ENCODE data around the gene PTPRC. TPM values are rescaled to one million over a fixed set of nuclear protein-coding genes. Genes with fewer than 3 reads are reported as not detected.
"Not testable (repeated sequence)": the region's sequence is repeated elsewhere in the genome, so short reads cannot be mapped to it uniquely, and the experiment has no call there.

Gene PTPRC
- 100 to 1,000 TPM; 458 to 564 TPM for total RNA-seq

- CTCF ChIA-PET, result interaction anchor here (0.7 to 8.7 kb wide), 7 partner anchors 8 to 120 kb away, joined by 3 to 110 read pairs (median 4); no protein-coding TSS in a partner anchor
- Mint-ChIP-seq H3K27ac (peak within 1 kb of the TSS; percentile 99), H3K36me3 (ENCODE audit: low read depth) (peaks cover 62% of the 10 kb centered on the region), H3K4me3 (peak within 1 kb of the TSS; percentile 87), H3K9me3 (ENCODE audit: low read depth) (peaks cover 3% of the 10 kb centered on the region), H3K4me1 (peaks cover 52% of the 10 kb centered on the region), H3K27me3 (no peaks in the 10 kb centered on the region)
- POLR2A ChIA-PET, result interaction anchor here (0.6 to 4.2 kb wide), 13 partner anchors 12 to 466 kb away, joined by 3 to 16 read pairs (median 3); no protein-coding TSS in a partner anchor
- intact Hi-C loops (cut with DNase I, micrococcal nuclease), result loop anchor here (1.0 to 5.0 kb wide), 6 partner anchors 12 to 116 kb away; no protein-coding TSS in a partner anchor
- DNase-seq (no peak), ATAC-seq (peak; percentile 62)
Observed at GRCh38 chr1:198638894-198639635, at the start of gene PTPRC. PTPRC (plus strand) TSS chr1:198639040; CDS start chr1:198639269, 229 bp downstream.

GRCh38 chr1:198590454-198590853 is 48.4 kb upstream of the PTPRC start:
- Mint-ChIP-seq H3K27me3 (no peaks in the 10 kb centered on the region), H3K4me3 (no peak overlapping the region), H3K9me3 (ENCODE audit: low read depth) (peaks cover 21% of the 10 kb centered on the region), H3K27ac (no peak overlapping the region), H3K36me3 (ENCODE audit: low read depth) (peaks cover 17% of the 10 kb centered on the region), H3K4me1 (peaks cover 17% of the 10 kb centered on the region)
- CTCF ChIA-PET, result interaction anchor here (0.9 to 1.7 kb wide), 3 partner anchors 9 to 36 kb away, joined by 3 to 6 read pairs (median 5); no protein-coding TSS in a partner anchor
- POLR2A ChIA-PET, result no interaction called here
- intact Hi-C loops (cut with DNase I, micrococcal nuclease), result no loop called here
- DNase-seq (no peak), ATAC-seq (no peak)

- no peaks in the 10 kb centered on the region for H3K27me3 Mint-ChIP-seq
- ATAC-seq (no peak), DNase-seq (no peak)
- peaks cover 37% of the 10 kb centered on the region for H3K36me3 Mint-ChIP-seq (ENCODE audit: low read depth)
- POLR2A ChIA-PET, result no interaction called here
- no peak overlapping the region for H3K4me3 Mint-ChIP-seq
- H3K4me1 Mint-ChIP-seq, result peaks cover 59% of the 10 kb centered on the region
- CTCF ChIA-PET, result interaction anchor here (0.9 to 1.6 kb wide), 5 partner anchors 14 to 105 kb away, joined by 3 to 5 read pairs (median 3); no protein-coding TSS in a partner anchor
- no peak overlapping the region for H3K27ac Mint-ChIP-seq
- peaks cover 15% of the 10 kb centered on the region for H3K9me3 Mint-ChIP-seq (ENCODE audit: low read depth)
- intact Hi-C loops (cut with DNase I, micrococcal nuclease), result loop anchor here in 1 of 2 experiments (2.0 kb wide), 2 partner anchors 19 to 31 kb away; no protein-coding TSS in a partner anchor
Observed at GRCh38 chr1:198595765-198596164, 43.1 kb upstream of the PTPRC start.

GRCh38 chr1:198597690-198598430 is 41.0 kb upstream of the PTPRC start:
- DNase-seq (no peak), ATAC-seq (no peak)
- peak overlapping the region; percentile 87 for H3K27ac Mint-ChIP-seq
- ChIA-PET POLR2A (interaction anchor here (1.0 kb wide), 1 partner anchor 41 kb away, joined by 3 read pairs; the partner anchor contains the start of gene PTPRC), CTCF (interaction anchor here (1.0 to 1.4 kb wide), 3 partner anchors 10 to 60 kb away, joined by 3 to 4 read pairs (median 3); no protein-coding TSS in a partner anchor)
- peaks cover 80% of the 10 kb centered on the region for H3K4me1 Mint-ChIP-seq
- H3K36me3 Mint-ChIP-seq (ENCODE audit: low read depth), result peaks cover 42% of the 10 kb centered on the region
- no peaks in the 10 kb centered on the region for H3K27me3 Mint-ChIP-seq
- H3K9me3 Mint-ChIP-seq (ENCODE audit: low read depth), result peaks cover 19% of the 10 kb centered on the region
- H3K4me3 Mint-ChIP-seq, result peak overlapping the region; percentile 52
- intact Hi-C loops (cut with DNase I, micrococcal nuclease), result loop anchor here in 1 of 2 experiments (2.0 kb wide), 2 partner anchors 21 to 33 kb away; no protein-coding TSS in a partner anchor

- Mint-ChIP-seq H3K36me3 (ENCODE audit: low read depth) (peaks cover 42% of the 10 kb centered on the region), H3K27me3 (no peaks in the 10 kb centered on the region), H3K4me1 (peaks cover 84% of the 10 kb centered on the region), H3K27ac (peak overlapping the region; percentile 85), H3K9me3 (ENCODE audit: low read depth) (peaks cover 19% of the 10 kb centered on the region), H3K4me3 (peak overlapping the region; percentile 52)
- ChIA-PET POLR2A (interaction anchor here (1.0 kb wide), 1 partner anchor 40 kb away, joined by 3 read pairs; the partner anchor contains the start of gene PTPRC), CTCF (interaction anchor here (0.9 to 1.4 kb wide), 4 partner anchors 9 to 45 kb away, joined by 3 to 4 read pairs (median 4); no protein-coding TSS in a partner anchor)
- DNase-seq (peak; percentile 38), ATAC-seq (peak; percentile 23)
- intact Hi-C loops (cut with DNase I, micrococcal nuclease), result no loop called here
Observed at GRCh38 chr1:198598796-198599321, 40.0 kb upstream of the PTPRC start.

GRCh38 chr1:198599749-198600148 is 39.1 kb upstream of the PTPRC start:
- Mint-ChIP-seq H3K36me3 (ENCODE audit: low read depth) (peaks cover 38% of the 10 kb centered on the region), H3K4me1 (peaks cover 89% of the 10 kb centered on the region), H3K27ac (peak overlapping the region; percentile 17), H3K4me3 (no peak overlapping the region), H3K27me3 (no peaks in the 10 kb centered on the region), H3K9me3 (ENCODE audit: low read depth) (peaks cover 17% of the 10 kb centered on the region)
- intact Hi-C loops (cut with DNase I, micrococcal nuclease), result loop anchor here (5.0 kb wide), 3 partner anchors 38 to 83 kb away; partner anchors contain the start of gene PTPRC (in 1 of the 2)
- ATAC-seq, result no peak
- ChIA-PET POLR2A (no interaction called here), CTCF (interaction anchor here (0.6 to 1.3 kb wide), 2 partner anchors 10 to 20 kb away, joined by 3 to 4 read pairs; no protein-coding TSS in a partner anchor)
- no peak for DNase-seq

GRCh38 chr1:198600906-198601305 is 37.9 kb upstream of the PTPRC start:
- ChIA-PET POLR2A (no interaction called here), CTCF (interaction anchor here (0.6 kb wide), 1 partner anchor 21 kb away, joined by 3 read pairs; no protein-coding TSS in a partner anchor)
- peaks cover 17% of the 10 kb centered on the region for H3K9me3 Mint-ChIP-seq (ENCODE audit: low read depth)
- intact Hi-C loops (cut with DNase I, micrococcal nuclease), result loop anchor here (5.0 kb wide), 3 partner anchors 36 to 81 kb away; partner anchors contain the start of gene PTPRC (in 1 of the 2)
- DNase-seq (no peak), ATAC-seq (no peak)
- H3K36me3 Mint-ChIP-seq (ENCODE audit: low read depth), result peaks cover 33% of the 10 kb centered on the region
- peaks cover 86% of the 10 kb centered on the region for H3K4me1 Mint-ChIP-seq
- H3K4me3 Mint-ChIP-seq, result no peak overlapping the region
- H3K27me3 Mint-ChIP-seq, result no peaks in the 10 kb centered on the region
- H3K27ac Mint-ChIP-seq, result peak overlapping the region; percentile 86

GRCh38 chr1:198601310-198601709 is 37.5 kb upstream of the PTPRC start:
- CTCF ChIA-PET, result interaction anchor here (0.6 kb wide), 2 partner anchors 8 to 20 kb away, joined by 3 read pairs; no protein-coding TSS in a partner anchor
- intact Hi-C loops (cut with DNase I, micrococcal nuclease), result loop anchor here (5.0 kb wide), 3 partner anchors 36 to 81 kb away; partner anchors contain the start of gene PTPRC (in 1 of the 2)

GRCh38 chr1:198601936-198602889 is 36.6 kb upstream of the PTPRC start:
- peak overlapping the region; percentile 56 for H3K4me3 Mint-ChIP-seq
- DNase-seq (peak; percentile 72), ATAC-seq (peak; percentile 77)
- H3K27ac Mint-ChIP-seq, result peak overlapping the region; percentile 86
- CTCF ChIA-PET, result interaction anchor here (0.6 to 2.3 kb wide), 4 partner anchors 9 to 19 kb away, joined by 3 to 6 read pairs (median 5); no protein-coding TSS in a partner anchor
- H3K9me3 Mint-ChIP-seq (ENCODE audit: low read depth), result peaks cover 17% of the 10 kb centered on the region
- POLR2A ChIA-PET, result interaction anchor here (0.6 kb wide), 1 partner anchor 11 kb away, joined by 4 read pairs; no protein-coding TSS in a partner anchor
- no peaks in the 10 kb centered on the region for H3K27me3 Mint-ChIP-seq
- peaks cover 30% of the 10 kb centered on the region for H3K36me3 Mint-ChIP-seq (ENCODE audit: low read depth)
- H3K4me1 Mint-ChIP-seq, result peaks cover 85% of the 10 kb centered on the region
- intact Hi-C loops (cut with DNase I, micrococcal nuclease), result loop anchor here (1.0 to 5.0 kb wide), 7 partner anchors 9 to 80 kb away; partner anchors contain the start of gene PTPRC (in 2 of the 2)

More at GRCh38 chr1:198601310-198601709, 37.5 kb upstream of the PTPRC start:
- Mint-ChIP-seq H3K4me1 (peaks cover 86% of the 10 kb centered on the region), H3K36me3 (ENCODE audit: low read depth) (peaks cover 32% of the 10 kb centered on the region), H3K4me3 (peak overlapping the region; percentile 56), H3K9me3 (ENCODE audit: low read depth) (peaks cover 17% of the 10 kb centered on the region), H3K27ac (peak overlapping the region; percentile 86)
- ATAC-seq, H3K27me3 Mint-ChIP-seq, POLR2A ChIA-PET, DNase-seq: not testable (repeated sequence)
